GM11168 (cell line): ENCODE data around the gene ATP13A1.
"Not testable (repeated sequence)": the region's sequence is repeated elsewhere in the genome, so short reads cannot be mapped to it uniquely, and the experiment has no call there.

Experiments used
- in situ Hi-C: fragments of 300-500 bp; cut with MboI; formaldehyde crosslinking; loops from one replicate; pipeline ENCODE4 v1.12.0; 2022; ENCODE audit warnings: low sequenced_read_pairs; ENCODE audit not compliant: unreplicated experiment

Gene ATP13A1

DNA sequence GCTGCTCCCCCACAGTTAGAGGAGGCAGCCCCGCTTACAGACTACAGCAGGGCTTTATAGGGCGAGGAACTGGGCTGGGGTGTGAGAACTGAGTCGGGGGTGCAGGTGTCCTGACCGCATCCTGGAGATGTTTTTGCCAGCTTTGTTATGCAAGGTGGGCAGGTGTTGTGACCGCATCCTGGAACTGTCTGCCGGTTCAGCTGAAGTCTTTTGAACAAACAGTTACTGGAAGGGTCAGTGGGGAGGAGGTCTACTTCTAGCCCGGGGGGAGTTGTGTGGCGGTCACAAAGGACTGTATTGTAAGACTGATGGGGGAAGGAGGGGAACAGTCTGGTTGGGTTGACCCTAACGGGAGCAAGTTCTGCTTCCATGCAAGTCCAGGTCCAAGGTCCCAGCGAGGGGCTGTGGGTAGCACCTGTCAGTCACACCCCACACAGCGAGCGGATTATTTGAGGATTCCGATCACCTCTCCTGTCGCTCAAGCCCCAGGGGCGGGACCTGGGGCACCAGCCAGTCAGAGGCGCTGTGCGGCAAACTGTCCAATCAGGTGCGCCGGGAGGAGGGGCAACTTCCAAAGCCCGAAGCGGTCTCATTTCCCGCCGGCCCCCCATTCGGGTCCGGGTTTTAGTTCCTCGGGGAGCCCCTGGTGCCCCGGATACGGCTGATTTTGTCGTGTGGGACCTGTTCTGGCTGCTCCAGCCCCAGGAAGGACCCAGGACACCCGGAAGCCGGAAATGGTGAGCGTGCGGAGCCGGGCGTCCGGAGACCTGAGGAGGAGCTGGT is 4.9 kb upstream of the ATP13A1 start, which contains the start of gene ZNF101:
ZNF101 (plus strand) TSS at position 610 of the 783 bp plus-strand sequence; CDS start at position 735, 125 bp downstream.
- in situ Hi-C loops: no loop called here

DNA sequence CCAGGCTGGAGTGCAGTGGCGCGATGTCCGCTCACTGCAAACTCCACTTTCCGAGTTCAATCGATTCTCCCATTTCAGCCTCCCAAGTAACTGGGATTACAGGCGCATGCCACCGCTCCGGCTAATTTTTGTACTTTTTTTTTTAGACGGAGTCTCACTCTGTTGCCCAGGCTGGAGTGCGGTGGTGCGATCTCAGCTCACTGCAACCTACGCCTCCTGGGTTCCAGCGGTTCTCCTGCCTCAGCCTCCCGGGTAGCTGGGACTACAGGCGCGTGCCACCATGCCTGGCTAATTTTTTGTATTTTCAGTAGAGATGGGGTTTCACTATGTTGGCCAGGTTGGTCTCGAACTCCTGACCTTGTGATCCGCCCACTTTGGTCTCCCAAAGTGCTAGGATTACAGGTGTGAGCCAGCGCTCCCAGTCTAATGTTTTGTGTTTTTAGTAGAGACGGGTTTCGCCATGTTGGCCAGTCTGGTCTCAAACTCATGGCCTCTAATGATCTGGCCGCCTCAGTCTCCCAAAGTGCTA is 2.0 kb upstream of the ATP13A1 start:
- in situ Hi-C loops: not testable (repeated sequence)

DNA sequence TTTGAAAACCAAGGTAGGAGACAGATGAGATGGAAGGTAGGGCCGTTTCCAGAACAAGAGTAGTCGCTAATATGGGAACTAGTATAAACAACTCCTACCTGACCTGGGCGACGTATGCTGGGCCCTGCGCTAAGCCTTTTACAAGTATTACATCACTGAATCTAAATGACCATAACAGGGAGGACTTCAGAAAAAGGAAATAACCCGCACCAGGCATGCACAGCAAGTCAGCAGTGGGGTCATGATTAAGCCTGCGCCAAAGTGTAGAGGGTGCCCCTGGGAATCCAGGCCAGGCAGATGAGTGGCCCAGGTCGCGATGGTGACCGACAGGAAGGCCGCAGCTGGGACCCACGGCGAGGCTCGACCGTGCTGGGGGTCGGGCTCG is 613 bp downstream of the ATP13A1 start:
- in situ Hi-C loops: no loop called here

DNA sequence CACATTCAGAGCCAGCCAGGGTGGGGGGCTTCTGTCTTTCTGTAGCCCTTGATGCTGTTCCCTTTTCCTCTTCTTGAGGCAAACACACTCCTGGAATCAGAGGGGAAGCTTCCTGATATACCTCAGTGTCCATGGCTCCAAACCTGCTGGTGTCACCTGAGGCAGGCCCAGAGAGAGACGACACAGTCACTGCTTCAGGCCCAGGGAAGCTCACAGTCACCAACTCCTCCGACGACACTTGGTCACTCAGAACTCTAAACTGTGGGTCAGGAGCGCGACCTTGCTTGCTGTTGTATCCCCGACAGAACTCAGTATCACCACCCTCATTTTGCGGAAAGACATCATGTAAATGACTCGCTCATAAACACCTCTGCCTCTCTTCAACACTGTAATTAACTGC is 1.1 kb downstream of the ATP13A1 start:
- in situ Hi-C loops: no loop called here

DNA sequence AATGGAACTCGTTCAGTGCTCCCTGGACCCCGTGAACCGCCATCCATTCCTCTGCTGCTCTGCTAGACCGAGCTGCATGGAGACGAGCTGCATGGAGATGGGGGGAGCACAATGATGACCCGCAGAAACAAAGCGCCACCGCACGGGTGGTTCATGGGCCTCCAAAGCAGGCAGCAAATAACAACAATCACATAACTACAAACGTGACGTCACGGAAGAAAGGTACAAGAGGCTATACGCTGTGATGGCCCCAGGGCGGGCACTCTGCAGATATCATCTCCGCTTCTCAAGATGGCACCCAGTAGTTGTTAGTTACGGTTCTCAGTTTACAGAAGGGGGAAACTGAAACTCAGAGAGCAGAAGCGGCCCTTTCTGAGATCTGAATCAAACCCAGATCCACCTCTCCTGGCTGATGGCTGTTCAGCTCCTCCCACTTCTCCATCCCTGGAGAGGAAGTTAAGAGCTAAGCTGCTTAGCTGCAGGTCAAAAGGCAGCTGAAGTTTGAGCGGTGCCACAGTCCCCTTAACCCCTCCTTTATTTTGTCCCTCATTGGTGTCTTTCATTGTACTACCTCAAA is 1.7 kb downstream of the ATP13A1 start:
- in situ Hi-C loops: no loop called here

DNA sequence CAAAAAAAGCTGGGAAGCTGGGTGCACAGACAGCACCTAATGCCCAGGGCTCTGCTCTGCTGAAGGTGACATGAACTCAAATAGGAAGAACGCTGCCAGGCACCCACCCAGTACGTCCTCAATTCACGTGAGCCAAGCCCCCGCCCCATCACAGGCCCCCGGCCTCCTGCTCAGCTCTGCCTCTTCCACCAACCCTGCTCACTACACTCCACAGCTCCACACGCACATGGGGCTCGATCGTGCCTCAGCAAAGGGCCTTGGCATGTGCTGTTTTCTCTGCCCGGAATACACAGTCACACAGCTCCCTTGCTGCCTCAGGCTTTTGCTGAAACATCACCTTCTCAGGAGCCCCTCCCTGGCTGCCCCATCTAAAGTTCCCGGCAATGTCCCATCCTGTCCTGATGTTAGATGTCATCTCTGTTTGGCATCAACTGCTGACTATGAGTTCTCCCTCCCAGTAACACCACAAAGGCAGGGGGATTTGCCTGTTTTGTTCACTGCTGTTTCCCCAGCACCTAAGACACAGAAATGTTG is 2.3 kb downstream of the ATP13A1 start:
- in situ Hi-C loops: no loop called here

DNA sequence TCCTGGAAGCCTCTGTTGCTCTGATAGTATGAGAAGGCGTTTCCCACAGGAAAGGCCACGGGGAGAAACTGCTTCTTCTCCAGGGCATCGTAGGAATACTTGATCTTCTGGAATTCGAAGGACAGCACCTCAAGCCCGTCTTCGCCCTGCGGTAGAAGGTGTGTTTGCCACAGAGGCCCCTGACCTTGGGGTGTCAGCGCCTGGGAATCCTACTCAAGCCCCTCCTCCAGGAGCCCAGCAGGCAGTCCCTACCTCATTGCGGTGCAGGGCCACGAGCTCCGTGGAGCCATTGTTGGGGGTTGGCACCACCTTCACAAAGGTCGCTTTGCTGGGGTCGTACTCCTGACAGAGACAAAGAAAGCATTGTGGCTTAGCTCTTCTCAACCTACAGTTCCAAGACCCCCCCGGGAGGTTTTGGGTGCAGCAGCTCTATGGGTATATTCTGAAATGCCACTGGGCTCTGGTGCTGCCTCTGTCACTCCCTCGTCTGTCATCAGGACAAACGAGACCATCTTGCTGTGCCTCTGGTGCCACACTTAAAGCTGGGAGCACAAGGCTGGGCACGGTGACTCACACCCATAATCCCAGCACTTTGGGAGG is 3.7 kb downstream of the ATP13A1 start:
- in situ Hi-C loops: no loop called here

DNA sequence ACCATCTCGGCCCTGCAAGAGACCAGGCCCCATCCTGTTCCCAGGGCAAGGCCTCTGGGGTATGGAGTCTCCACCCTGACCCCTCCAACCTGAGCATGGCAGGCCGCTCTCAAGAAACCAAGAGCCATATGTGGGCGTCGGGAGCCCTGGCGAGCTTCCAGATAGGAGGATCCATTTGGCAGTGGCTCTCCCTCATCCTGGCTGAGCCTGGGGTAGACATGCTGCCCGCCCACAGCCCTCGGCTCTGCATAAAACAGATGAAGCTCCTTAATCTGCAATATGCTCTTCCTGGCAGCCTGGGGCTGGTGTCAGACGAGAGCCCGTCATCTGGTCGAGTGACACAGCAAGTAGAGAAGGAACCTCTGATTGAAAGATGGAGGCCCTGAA is 6.1 kb downstream of the ATP13A1 start:
- in situ Hi-C loops: no loop called here

DNA sequence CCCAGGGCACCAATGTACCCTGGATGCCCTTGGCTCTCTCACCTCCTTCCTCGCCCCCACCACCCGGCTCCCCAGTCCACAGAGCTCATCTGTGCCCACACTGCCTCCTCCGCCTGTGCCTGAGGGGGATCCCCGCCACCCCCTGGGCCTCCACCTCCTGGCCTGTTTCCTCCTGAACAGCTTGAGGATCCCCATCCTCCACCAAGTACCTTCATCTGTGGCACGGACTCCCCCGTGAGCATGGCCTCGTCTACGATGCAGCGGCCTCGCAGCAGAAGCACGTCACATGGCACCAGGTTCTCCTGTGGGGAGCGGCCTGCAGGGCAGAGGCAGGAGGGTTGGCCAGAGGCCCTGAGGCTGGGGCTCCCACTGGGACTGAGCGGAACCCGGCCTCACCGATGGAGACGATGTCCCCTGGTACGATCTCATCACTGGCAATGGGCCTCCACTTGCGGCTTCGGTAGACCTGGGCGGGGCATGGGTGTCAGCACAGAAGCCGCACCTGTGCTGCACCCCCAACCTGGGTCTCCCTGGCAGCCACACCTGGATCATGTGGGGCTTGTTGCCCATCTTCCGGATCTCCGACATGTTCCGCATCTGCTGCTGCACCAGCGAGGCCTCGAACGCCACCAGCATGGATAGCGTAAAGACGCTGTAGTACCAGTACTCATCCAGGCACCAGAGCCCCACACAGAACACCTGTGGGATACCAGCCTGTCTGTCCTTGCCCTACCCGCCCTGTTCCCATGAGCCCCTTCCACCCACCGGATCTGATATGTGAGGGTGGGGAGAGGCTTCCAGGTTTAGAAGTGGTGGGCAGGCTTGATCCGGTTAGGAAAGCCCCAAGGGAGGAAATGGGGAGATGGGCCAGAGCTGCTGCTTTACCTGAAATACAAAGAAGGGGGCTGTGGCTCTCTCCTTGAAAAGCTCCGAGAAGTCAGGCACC is 6.8 kb downstream of the ATP13A1 start:
- in situ Hi-C loops: no loop called here

DNA sequence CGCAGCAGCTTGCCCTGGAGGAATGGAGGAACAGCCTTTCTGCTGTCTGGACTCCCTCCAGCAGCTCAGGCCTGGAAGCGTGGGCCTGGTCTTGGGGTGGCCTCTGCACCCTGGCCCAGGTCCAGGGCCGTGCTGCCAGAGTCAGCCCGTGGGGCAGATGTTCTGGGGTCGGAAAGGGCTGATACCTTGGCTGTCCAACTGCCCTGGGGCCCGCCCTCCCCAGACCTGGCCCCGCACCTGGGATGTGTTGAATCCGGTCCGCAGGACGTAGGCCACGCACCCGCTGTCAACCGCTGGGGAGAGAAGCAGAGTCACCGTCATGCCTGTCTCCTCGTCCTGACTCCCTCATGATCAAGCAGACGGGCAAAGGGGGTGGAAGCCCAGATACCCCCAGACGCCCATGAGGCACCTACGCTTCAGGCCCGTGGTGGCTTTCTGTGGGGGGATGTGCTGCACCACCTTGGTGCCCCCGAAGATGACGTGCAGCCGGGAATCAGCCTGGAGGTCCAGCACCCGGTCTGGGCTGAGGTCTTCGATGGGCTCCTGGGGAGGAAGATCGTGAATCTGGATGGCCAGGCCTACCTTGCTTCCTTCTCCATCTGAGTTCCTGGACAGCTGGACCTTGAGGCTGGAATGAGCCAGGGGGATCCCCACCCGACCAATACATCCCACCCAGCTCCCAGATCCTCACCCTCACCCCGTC is 7.7 kb downstream of the ATP13A1 start:
- in situ Hi-C loops: no loop called here

DNA sequence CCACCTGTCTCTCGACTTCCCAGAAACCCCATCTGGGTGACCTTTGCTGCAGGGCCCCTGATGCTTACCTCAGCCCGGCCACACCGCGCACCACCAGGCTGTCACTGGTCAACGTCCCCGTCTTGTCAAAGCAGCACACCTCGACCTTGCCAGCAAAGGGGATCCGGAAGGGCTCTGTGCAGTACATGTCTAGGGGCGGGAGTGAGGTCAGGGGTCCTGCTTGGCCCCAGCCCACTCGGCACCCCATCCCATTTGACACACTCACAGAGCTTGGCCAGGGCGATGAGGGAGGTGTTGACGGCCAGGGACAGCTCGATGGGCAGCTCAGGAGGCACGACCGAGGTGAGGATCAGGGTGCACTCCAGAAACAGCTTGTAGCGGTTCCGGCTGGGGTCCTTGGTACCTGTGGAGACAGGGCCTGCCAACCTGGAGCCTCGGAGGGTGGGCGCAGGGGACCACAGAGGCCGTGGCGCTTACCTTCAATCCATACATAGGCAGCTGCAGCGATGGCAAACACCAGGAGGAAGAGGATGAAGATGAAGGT is 8.4 kb downstream of the ATP13A1 start:
- in situ Hi-C loops: no loop called here

DNA sequence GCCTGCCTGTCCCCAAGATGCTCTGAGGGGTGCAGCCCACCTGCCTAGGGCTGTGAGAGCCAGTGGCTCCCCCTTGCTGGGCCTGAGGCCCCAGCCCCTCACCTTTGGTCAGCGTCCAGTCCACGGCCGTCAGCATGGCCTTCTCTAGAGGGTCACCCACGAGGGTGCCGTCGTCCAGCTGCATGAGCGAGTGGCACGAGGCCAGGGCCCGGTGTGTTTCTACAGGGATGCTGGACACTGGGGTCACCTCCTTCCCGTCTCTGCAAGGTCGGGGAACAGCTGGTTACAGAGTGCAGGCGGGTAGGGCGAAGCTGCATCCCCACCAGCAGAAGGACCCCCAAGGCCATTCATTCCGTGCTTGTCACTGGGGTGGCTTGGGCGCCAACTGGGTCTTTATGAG is 9.0 kb downstream of the ATP13A1 start:
- in situ Hi-C loops: no loop called here

DNA sequence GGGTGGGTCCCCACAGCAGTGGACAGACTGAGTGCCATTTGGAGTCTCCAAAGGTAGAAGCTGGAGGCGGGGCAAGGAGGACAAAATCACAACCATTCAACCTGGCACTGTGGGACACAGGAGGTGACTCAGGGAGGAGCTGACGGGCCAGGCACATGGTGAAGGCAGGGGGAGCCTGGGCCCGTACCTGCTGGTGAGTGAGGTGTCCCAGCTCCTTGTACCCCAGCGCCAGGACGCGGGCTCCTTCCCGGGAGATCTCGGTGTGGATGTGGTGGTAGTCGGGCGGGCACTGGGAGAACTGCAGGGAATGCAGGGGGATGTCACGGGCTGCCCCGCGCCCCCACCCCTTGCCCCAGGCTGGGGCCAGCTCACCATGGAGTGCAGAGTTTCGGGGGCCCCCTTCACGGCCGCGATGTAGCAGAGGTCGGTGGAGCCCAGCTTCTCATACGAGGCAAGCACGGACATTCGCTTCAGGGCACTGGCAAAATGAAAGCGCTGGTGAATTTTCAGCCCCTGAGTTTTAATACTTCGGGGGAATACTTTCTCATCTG is 9.8 kb downstream of the ATP13A1 start:
- in situ Hi-C loops: no loop called here

DNA sequence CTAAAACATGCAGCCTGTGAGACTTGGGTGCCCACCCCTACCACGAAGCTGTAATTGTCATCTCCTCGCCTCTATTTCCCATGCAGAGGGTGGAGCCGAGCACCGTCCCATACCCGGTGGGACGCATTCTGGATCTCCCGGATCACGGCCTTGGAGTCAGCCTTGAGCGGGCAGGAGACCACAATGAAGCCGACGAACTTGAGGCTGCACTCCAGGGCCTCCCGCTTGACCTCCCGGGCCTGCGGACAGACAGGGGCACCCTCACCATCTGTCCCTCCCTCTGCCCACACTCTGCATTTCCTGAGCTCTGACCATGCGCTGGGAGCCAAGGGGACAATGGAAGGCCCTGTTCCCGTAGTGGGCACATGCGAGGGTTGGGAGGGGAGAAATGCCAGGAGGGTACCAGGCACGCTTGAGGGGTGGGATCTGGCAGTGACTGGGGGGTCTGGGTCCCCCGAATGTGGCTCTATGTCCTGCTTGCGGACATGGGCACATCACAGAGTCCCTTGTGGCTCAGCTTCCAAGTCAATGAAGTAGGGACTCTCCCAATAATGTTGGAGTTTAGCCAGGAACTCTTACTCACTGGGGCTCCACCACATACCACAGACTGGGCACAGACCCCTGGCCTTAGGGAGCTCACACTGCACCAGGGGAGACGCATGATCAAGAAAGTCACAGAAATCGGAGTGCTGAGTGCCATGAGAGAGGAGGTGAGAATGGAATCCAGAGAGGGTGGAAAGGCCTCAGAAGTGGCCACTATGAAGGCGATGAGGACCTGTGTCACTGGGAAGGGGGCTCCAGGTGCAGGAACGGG is 10.8 kb downstream of the ATP13A1 start:
- in situ Hi-C loops: no loop called here

DNA sequence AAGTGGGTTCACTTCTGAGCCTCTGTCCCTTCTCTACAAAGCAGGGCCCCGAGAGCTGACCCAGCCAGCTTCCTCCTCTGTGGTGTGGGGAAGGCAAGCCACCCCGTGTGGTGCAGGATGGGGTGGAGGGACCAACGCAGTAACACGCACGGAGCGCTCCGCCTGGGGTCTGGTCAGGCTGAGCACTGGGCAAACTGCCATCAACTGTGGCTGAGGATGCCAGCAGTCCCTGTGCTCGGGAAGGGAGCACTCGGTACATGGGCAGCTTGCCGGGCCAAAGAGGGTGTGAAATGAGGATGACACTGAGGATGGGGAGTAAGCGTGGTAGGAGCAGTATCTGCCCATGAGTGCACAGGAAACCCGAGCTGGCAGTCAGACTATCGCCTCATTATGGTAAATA is 12.4 kb downstream of the ATP13A1 start:
- in situ Hi-C loops: no loop called here

DNA sequence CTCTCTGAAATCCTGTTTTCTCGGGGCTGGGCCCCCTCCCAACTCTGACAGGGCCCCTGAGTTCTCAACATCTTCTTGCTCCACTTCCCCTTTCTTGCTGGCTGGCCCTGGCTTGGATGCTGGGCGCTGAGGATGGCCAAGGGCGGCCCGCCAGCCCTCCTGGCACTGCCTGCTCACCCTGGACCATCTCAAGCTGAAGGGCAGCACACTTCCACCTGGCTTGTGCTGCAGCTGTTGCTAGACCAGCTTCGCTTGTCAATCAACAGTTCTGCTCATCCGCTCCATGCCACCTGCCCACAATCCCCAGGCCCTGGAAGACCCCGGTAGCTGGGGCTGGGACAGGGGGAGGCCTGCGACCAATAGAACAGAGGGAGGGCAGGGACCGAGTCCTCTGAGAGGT is 13.1 kb downstream of the ATP13A1 start:
- in situ Hi-C loops: no loop called here

DNA sequence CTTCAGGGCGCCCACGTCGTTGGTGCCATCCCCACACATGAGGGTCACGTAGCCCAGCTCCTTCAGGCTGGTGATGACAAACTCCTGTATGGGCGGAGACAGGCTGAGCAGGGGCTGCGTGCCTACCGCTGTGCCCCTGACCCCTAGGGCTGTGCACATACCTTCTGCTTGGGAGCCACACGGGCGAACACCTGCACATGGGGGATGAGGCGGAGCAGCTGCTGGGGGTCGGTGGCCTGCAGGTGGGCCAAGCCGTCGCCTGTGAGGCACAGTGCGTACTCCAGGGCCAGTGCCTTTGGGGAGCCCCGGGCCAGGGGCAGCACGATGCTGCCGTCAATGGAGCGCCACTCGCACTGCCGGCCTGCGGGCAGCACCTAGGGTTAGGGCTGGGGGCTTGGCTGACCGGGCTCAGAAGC is 13.9 kb downstream of the ATP13A1 start:
- in situ Hi-C loops: loop anchor here (10.0 kb wide), 1 partner anchor 125 kb away; the partner anchor contains the start of gene YJEFN3

DNA sequence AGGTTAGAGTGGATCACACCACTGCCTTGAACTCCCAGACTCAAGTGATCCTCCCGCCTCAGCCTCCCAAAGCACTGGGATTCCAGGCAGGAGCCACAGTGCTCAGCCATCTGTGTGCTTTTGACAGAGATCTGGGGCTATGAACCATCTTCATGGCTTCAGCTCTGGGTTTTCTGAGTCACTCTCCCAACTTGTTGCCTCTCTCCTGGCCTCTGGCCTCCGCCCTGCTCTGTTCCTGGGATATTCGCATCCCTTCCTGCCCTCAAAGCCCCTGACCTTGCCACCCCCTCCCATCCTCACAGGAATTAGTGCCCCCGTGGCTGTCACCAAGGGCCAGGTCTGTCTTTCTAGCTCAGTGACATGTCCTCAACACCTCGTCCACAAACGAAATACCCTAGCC is 14.3 kb downstream of the ATP13A1 start:
- in situ Hi-C loops: loop anchor here (10.0 kb wide), 1 partner anchor 124 kb away; the partner anchor contains the start of gene YJEFN3
